Suprapubic skin (tissue), 4 donors: ENCODE data around the gene HSD17B7. TPM values are rescaled to one million over a fixed set of nuclear protein-coding genes. Genes with fewer than 3 reads are reported as not detected.

Source experiments
- DNase-seq, 2 donors: peaks; one replicate each; pipeline ENCODE4 v3.0.0-alpha.2; 2019; ENCODE audit warnings: low spot score in 2 of 2
- H3K27ac ChIP-seq: fragments of 200-600 bp; sonication (generic); one replicate; pipeline ENCODE4 v1.5.1; 2019
- H3K27me3 ChIP-seq: fragments of 200-600 bp; sonication (generic); one replicate; pipeline ENCODE4 v1.5.1; 2019
- H3K36me3 ChIP-seq: fragments of 200-600 bp; sonication (generic); one replicate; pipeline ENCODE4 v1.5.1; 2019
- H3K4me1 ChIP-seq: fragments of 200-600 bp; sonication (generic); one replicate; pipeline ENCODE4 v1.5.1; 2019
- H3K4me3 ChIP-seq: fragments of 200-600 bp; sonication (generic); one replicate; pipeline ENCODE4 v1.5.1; 2019; ENCODE audit warnings: mild to moderate bottlenecking
- H3K9me3 ChIP-seq: fragments of 200-600 bp; sonication (generic); one replicate; pipeline ENCODE4 v1.5.1; 2019
- EP300 ChIP-seq: sonication (generic); formaldehyde crosslinking; IDR thresholded peaks from one replicate; pipeline ENCODE4 v1.6.1; 2017; ENCODE audit warnings: antibody characterized with exemption
- POLR2A ChIP-seq, 2 donors: fragments of 450-650 bp; IDR thresholded peaks; one replicate each; pipeline ENCODE4 v1.6.1; 2017; ENCODE audit warnings: antibody characterized with exemption in 2 of 2, mild to moderate bottlenecking in 2 of 2, moderate library complexity in 2 of 2
- POLR2AphosphoS5 ChIP-seq, 3 donors: sonication (generic); formaldehyde crosslinking; IDR thresholded peaks; one replicate each; pipeline ENCODE4 v1.6.1; 2017; ENCODE audit warnings: antibody characterized with exemption in 3 of 3
- WGBS: methylation state at CpG from one replicate; pipeline ENCODE4 v1.1.5; 2018; 5-methylcytosine and 5-hydroxymethylcytosine counted together
- total RNA-seq, 4 donors: library from RNA; depleted of rRNA; stranded (reverse); fragments of >200 nt; gene quantifications; one replicate each; pipeline ENCODE4 v1.1.0, GENCODE V29; 2016
- TF ChIP-seq, protein P1 (sequence below), 2 donors: fragments of 200-600 bp in 1 of 2; fragments of 450-650 bp in 1 of 2; sonication (generic) in 1 of 2; IDR thresholded peaks; one replicate each; pipeline ENCODE4 v1.5.1; 2016 to 2019; ENCODE audit warnings: antibody characterized with exemption in 2 of 2, mild to moderate bottlenecking in 1 of 2, moderate library complexity in 1 of 2

HSD17B7 gene
- total RNA-seq, 4 donors from 2014 or later: 18.4 to 43.0 (median 20.3) TPM

GRCh38 chr1:162846256-162847212 is 56.0 kb downstream of the HSD17B7 start:
- no peak overlapping the region for H3K4me3 ChIP-seq
- no peaks in the 10 kb centered on the region for H3K36me3 ChIP-seq
- no peaks in the 10 kb centered on the region for H3K27me3 ChIP-seq
- H3K9me3 ChIP-seq: no peaks in the 10 kb centered on the region
- TF ChIP-seq EP300: no peak
- TF ChIP-seq POLR2A (IDR thresholded peaks at IDR 0.05): no peak
- 94% methylated on average over 16 of the region's 16 CpGs for WGBS
- DNase-seq: no peak
- H3K4me1 ChIP-seq: no peaks in the 10 kb centered on the region
- H3K27ac ChIP-seq: no peak overlapping the region

DNA sequence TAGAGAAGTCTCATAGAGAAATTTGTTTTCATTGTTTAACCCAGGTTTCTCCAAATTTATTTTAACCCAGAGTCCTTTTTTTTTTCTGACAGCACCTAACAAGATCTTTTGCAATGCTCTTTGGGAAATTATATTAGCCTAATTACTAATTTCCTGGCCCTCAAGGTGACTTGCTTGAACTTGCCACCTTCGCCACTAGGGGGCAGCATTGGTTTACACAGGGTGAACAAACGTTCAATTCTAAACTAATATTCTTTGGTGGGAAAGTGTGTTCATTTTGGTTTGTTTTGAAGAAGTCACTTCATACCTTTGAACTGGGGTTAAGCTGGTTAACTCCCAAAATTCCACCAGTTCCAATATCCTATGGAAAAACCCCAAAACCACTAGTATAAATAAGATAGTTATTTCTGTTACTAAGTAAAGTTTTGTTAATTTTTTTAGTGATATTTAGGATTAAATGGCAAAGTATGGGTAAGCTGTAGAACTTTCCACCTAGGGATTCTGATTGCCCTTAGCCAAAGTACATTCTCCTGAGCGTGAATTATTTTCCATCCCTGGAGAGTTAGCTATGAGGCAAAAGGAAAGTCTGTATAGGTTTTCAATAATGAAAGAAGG is 57.4 kb downstream of the HSD17B7 start:
- no peak overlapping the region for H3K4me3 ChIP-seq
- peaks cover 3% of the 10 kb centered on the region for H3K27me3 ChIP-seq
- WGBS: 7% methylated on average over 3 of the region's 3 CpGs
- H3K9me3 ChIP-seq: no peaks in the 10 kb centered on the region
- DNase-seq: peak; percentile 87
- H3K36me3 ChIP-seq: no peaks in the 10 kb centered on the region
- no peaks in the 10 kb centered on the region for H3K4me1 ChIP-seq
- TF ChIP-seq, protein P1, sequence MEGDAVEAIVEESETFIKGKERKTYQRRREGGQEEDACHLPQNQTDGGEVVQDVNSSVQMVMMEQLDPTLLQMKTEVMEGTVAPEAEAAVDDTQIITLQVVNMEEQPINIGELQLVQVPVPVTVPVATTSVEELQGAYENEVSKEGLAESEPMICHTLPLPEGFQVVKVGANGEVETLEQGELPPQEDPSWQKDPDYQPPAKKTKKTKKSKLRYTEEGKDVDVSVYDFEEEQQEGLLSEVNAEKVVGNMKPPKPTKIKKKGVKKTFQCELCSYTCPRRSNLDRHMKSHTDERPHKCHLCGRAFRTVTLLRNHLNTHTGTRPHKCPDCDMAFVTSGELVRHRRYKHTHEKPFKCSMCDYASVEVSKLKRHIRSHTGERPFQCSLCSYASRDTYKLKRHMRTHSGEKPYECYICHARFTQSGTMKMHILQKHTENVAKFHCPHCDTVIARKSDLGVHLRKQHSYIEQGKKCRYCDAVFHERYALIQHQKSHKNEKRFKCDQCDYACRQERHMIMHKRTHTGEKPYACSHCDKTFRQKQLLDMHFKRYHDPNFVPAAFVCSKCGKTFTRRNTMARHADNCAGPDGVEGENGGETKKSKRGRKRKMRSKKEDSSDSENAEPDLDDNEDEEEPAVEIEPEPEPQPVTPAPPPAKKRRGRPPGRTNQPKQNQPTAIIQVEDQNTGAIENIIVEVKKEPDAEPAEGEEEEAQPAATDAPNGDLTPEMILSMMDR (IDR thresholded peaks at IDR 0.05): peak; percentile 81 to 86
- TF ChIP-seq EP300: no peak
- H3K27ac ChIP-seq: no peak overlapping the region

DNA sequence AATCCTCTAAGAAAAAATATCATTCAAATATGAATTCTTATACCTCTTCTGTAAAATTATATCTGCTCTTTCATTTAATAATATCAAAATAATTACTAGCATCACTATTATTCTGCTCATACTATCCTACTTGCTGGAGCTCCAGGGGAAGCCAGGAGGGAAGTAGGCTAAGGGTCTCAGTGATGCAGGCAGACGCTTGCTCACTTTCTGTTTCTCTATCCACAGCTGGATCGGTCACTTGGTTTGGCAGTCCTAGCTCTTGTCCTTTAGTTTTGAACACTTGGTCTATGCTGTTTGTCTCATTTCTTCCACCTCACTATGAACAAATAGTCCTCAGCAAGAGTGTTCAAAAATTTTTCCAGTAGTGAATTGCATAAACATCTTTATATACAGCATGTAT is 59.2 kb downstream of the HSD17B7 start:
- 76% methylated on average over 2 of the region's 2 CpGs for WGBS
- Histone ChIP-seq H3K4me3 (no peak overlapping the region), H3K9me3 (no peaks in the 10 kb centered on the region), H3K27ac (no peak overlapping the region), H3K4me1 (no peaks in the 10 kb centered on the region), H3K36me3 (no peaks in the 10 kb centered on the region), H3K27me3 (peaks cover 3% of the 10 kb centered on the region)
- DNase-seq: no peak
- TF ChIP-seq POLR2AphosphoS5 (IDR thresholded peaks at IDR 0.05): no peak
- TF ChIP-seq EP300: no peak
- TF ChIP-seq, protein P1 (IDR thresholded peaks at IDR 0.05): no peak
- TF ChIP-seq POLR2A (IDR thresholded peaks at IDR 0.05): no peak

GRCh38 chr1:162851341-162851740 is 60.8 kb downstream of the HSD17B7 start:
- no peaks in the 10 kb centered on the region for H3K36me3 ChIP-seq
- H3K27me3 ChIP-seq: peaks cover 3% of the 10 kb centered on the region
- 94% methylated on average over 1 of the region's 1 CpG for WGBS
- H3K9me3 ChIP-seq: no peaks in the 10 kb centered on the region
- no peak for TF ChIP-seq EP300
- TF ChIP-seq POLR2AphosphoS5 (IDR thresholded peaks at IDR 0.05): no peak
- TF ChIP-seq, protein P1 (IDR thresholded peaks at IDR 0.05): no peak
- no peak for TF ChIP-seq POLR2A (IDR thresholded peaks at IDR 0.05)
- H3K4me3 ChIP-seq: no peak overlapping the region
- no peak for DNase-seq
- H3K4me1 ChIP-seq: no peaks in the 10 kb centered on the region
- H3K27ac ChIP-seq: no peak overlapping the region

DNA sequence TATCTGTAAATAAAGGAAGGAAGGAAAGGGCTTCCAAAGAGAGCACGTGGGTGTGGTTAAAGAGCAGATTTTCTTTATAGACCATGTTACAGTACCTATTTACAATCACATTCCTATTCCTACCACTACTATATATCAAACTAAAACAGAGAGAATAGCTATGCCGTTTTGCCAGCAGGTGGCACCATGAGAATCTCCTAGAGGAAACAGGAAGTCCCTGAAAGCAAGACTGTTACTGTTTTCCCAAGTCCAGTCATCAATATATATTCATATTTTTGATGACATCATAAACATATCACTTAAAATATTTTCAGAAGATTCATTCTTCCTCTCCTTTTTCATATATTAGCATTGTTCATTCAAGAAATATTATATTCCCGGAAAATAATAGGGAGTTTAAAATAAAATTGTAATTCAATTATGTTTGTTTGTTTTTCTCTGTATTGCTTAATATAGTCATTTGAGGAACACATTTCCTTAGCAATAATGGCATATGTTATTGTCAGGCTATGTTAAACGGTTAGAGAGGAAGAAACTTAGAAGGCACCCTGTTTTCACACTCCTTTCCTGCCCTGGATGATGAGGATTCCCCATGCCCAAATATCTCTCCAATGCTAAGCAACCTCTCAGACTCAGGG is 63.9 kb downstream of the HSD17B7 start:
- no peaks in the 10 kb centered on the region for H3K4me1 ChIP-seq
- TF ChIP-seq EP300: no peak
- TF ChIP-seq, protein P1 (IDR thresholded peaks at IDR 0.05): peak; percentile 18 to 64
- H3K27me3 ChIP-seq: peaks cover 3% of the 10 kb centered on the region
- no peaks in the 10 kb centered on the region for H3K9me3 ChIP-seq
- no peak for DNase-seq
- H3K27ac ChIP-seq: no peak overlapping the region
- H3K4me3 ChIP-seq: no peak overlapping the region
- H3K36me3 ChIP-seq: no peaks in the 10 kb centered on the region
- 31% methylated on average over 4 of the region's 4 CpGs for WGBS
